ENCODE measurements around the gene POC1A.

POC1A gene

GRCh38 chr3:52099001-52099401, 55.2 kb downstream of the POC1A start:
- no peak for DNase-seq (ENCODE audit: low read depth)

GRCh38 chr3:52097851-52098507, 56.2 kb downstream of the POC1A start:
- DNase-seq (ENCODE audit: low read depth), result no peak

GRCh38 chr3:52095990-52096775, 58.0 kb downstream of the POC1A start:
- no peak for DNase-seq (ENCODE audit: low read depth)

- no peak for DNase-seq (ENCODE audit: low read depth)
These were observed 59.4 kb downstream of the POC1A start for GRCh38 chr3:52094571-52095485.

- no peak for DNase-seq (ENCODE audit: low read depth)
These were observed 60.3 kb downstream of the POC1A start for GRCh38 chr3:52093756-52094545.

GRCh38 chr3:52092891-52093290, 61.3 kb downstream of the POC1A start:
- no peak for DNase-seq (ENCODE audit: low read depth)

GRCh38 chr3:52092271-52092660, 62.0 kb downstream of the POC1A start:
- DNase-seq (ENCODE audit: low read depth), result no peak

GRCh38 chr3:52091586-52092270, 62.5 kb downstream of the POC1A start:
- DNase-seq (ENCODE audit: low read depth), result no peak

GRCh38 chr3:52090933-52091468, 63.2 kb downstream of the POC1A start:
- no peak for DNase-seq (ENCODE audit: low read depth)

- no peak for DNase-seq (ENCODE audit: low read depth)
These were observed 63.9 kb downstream of the POC1A start for GRCh38 chr3:52090131-52090932.

- no peak for DNase-seq (ENCODE audit: low read depth)
These were observed 64.5 kb downstream of the POC1A start for GRCh38 chr3:52089691-52090090.

GRCh38 chr3:52088445-52089367, 65.5 kb downstream of the POC1A start:
- DNase-seq (ENCODE audit: low read depth), result no peak

- DNase-seq (ENCODE audit: low read depth), result no peak
These were observed 66.5 kb downstream of the POC1A start for GRCh38 chr3:52087731-52088130.

GRCh38 chr3:52086976-52087663, 67.1 kb downstream of the POC1A start:
- DNase-seq (ENCODE audit: low read depth), result no peak

- no peak for DNase-seq (ENCODE audit: low read depth)
These were observed 67.8 kb downstream of the POC1A start for GRCh38 chr3:52086461-52086860.

- DNase-seq (ENCODE audit: low read depth), result no peak
These were observed 68.4 kb downstream of the POC1A start for GRCh38 chr3:52085681-52086282.

- no peak for DNase-seq (ENCODE audit: low read depth)
These were observed 69.1 kb downstream of the POC1A start for GRCh38 chr3:52084954-52085680.

All from activated T-cell treated with anti-CD3 and anti-CD28 coated beads for 24 hours (primary cell).